ENCODE results near the gene DOC2B.

DNA sequence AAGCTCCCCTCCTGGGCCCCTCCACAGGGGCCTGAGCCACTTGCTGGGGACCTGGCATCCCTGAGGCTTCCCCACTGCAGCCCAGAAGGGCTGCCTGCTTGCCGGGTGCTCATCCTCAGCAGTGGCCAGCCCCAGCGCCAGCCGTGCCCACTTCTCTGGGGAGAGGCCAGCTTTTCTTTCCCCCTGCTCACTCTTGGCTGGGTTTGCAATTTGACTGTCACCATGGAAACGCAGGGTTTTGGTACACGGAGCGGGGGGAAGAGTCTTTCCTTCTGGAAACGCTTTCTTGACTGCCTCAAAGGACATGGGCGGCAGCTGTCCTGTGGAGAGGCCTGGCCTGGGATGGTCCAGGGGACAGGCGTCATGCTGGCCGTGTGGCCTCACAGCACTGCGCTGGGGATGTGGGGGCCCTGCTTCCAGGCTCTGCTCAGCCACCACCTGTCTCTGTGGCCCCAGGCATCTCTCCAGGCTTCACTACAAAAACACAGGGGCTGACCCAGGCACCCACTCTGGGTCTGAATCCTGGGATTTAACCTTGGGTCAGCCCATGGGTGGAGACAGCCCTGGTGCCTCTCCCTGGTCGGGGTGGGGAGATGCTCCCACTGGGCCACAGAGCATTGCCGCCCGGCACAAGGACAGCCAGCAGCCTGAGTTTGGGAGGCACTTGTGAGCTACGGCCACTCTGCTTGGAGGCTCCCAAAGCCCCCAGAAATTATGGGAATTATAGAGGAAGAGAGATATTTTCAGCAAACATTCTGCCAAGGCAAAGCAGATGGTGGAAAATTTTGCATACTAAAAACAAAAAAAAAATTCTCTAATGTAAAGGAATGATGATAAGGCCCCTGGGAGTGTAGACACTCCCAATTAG lies 45.9 kb upstream of the DOC2B start:
- TF ChIP-seq ZNF16 (tag by site-specific recombination; IDR thresholded peaks at IDR 0.05; ENCODE audit: low read depth) = no peak
- TF ChIP-seq ZNF37A (tag by site-specific recombination; IDR thresholded peaks at IDR 0.05) = no peak
- TF ChIP-seq, protein P1, sequence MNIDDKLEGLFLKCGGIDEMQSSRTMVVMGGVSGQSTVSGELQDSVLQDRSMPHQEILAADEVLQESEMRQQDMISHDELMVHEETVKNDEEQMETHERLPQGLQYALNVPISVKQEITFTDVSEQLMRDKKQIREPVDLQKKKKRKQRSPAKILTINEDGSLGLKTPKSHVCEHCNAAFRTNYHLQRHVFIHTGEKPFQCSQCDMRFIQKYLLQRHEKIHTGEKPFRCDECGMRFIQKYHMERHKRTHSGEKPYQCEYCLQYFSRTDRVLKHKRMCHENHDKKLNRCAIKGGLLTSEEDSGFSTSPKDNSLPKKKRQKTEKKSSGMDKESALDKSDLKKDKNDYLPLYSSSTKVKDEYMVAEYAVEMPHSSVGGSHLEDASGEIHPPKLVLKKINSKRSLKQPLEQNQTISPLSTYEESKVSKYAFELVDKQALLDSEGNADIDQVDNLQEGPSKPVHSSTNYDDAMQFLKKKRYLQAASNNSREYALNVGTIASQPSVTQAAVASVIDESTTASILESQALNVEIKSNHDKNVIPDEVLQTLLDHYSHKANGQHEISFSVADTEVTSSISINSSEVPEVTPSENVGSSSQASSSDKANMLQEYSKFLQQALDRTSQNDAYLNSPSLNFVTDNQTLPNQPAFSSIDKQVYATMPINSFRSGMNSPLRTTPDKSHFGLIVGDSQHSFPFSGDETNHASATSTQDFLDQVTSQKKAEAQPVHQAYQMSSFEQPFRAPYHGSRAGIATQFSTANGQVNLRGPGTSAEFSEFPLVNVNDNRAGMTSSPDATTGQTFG (tag by site-specific recombination; IDR thresholded peaks at IDR 0.05; ENCODE audit: borderline replicate concordance) = no peak
- TF ChIP-seq ZNF560 (tag by site-specific recombination; IDR thresholded peaks at IDR 0.05; ENCODE audit: borderline replicate concordance) = no peak
- no peak for TF ChIP-seq ZBTB21 (tag by site-specific recombination; IDR thresholded peaks at IDR 0.05)
- TF ChIP-seq CTCF (tag by site-specific recombination; IDR thresholded peaks at IDR 0.05) = no peak
- TF ChIP-seq ZNF214 (tag by site-specific recombination; IDR thresholded peaks at IDR 0.05; ENCODE audit: borderline replicate concordance) = no peak

Data from HEK293 (cell line).